HEK293 (cell line): Measurements from ENCODE around the gene ELMO1.

Source experiments
- CTCF ChIA-PET: fragments of 350-600 bp; formaldehyde crosslinking; extraction: SDS; loops from one replicate; lab custom pipeline; 2021; ENCODE audit warnings: antibody characterized with exemption; lab: Yijun Ruan, JAX
- POLR2A ChIA-PET: fragments of 300-600 bp; formaldehyde crosslinking; extraction: SDS; loops from one replicate; lab custom pipeline; 2020; ENCODE audit warnings: antibody characterized with exemption, inconsistent platforms; lab: Yijun Ruan, JAX
- H3K27ac ChIP-seq: fragments of 200-500 bp; sonication (Bioruptor generic); 2 replicates; pipeline ENCODE4 v1.5.1; 2014; ENCODE audit warnings: low read depth, low read length, control low read depth, inconsistent platforms; ENCODE audit errors: extremely low read depth
- H3K36me3 ChIP-seq, 2 experiments: fragments of 200-500 bp in 1 of 2; sonication (Bioruptor generic) in 1 of 2; 1 replicate in 1 of 2; 2 replicates in 1 of 2; pipeline ENCODE4 v1.5.1; 2014 to 2017; ENCODE audit warnings: inconsistent platforms in 2 of 2, low read length in 2 of 2; ENCODE audit not compliant: control insufficient read depth in 2 of 2, insufficient read depth in 1 of 2
- H3K4me1 ChIP-seq: fragments of 200-500 bp; sonication (Bioruptor generic); 2 replicates; pipeline ENCODE4 v1.5.1; 2014; ENCODE audit warnings: mild to moderate bottlenecking, low read length, inconsistent platforms; ENCODE audit not compliant: control insufficient read depth, insufficient read depth
- H3K4me3 ChIP-seq: 2 replicates; pipeline ENCODE4 v1.5.1; 2011; ENCODE audit warnings: low read depth, mild to moderate bottlenecking, control low read depth, low read length, moderate library complexity
- H3K9me3 ChIP-seq: fragments of 200-500 bp; sonication (Bioruptor generic); 2 replicates; pipeline ENCODE4 v1.5.1; 2014; ENCODE audit warnings: low read depth, low read length, inconsistent platforms; ENCODE audit not compliant: control insufficient read depth, insufficient read depth
- GFI1B ChIP-seq: fragments of 450-650 bp; formaldehyde crosslinking; IDR thresholded peaks from 2 replicates; pipeline ENCODE4 v1.5.1; 2016; ENCODE audit warnings: missing biosample characterization, missing genetic modification characterization
- KLF9 ChIP-seq: fragments of 450-650 bp; formaldehyde crosslinking; IDR thresholded peaks from 2 replicates; pipeline ENCODE4 v1.5.1; 2016; ENCODE audit warnings: missing biosample characterization, missing genetic modification characterization, low read depth
- MEIS1 ChIP-seq: sonication (generic); formaldehyde crosslinking; IDR thresholded peaks from 2 replicates; pipeline ENCODE4 v1.8.1; 2022; ENCODE audit warnings: missing genetic modification reagents, mild to moderate bottlenecking, borderline replicate concordance
- TRIM28 ChIP-seq: IDR thresholded peaks from 2 replicates; pipeline ENCODE4 v1.6.1; 2011; ENCODE audit warnings: low read length, control low read depth, borderline replicate concordance
- YY1 ChIP-seq: fragments of 450-650 bp; formaldehyde crosslinking; IDR thresholded peaks from 2 replicates; pipeline ENCODE4 v1.5.1; 2018; ENCODE audit warnings: missing biosample characterization, missing genetic modification characterization
- ZBTB10 ChIP-seq: fragments of 450-650 bp; formaldehyde crosslinking; IDR thresholded peaks from 2 replicates; pipeline ENCODE4 v1.5.1; 2016; ENCODE audit warnings: missing biosample characterization, missing genetic modification characterization
- ZEB2 ChIP-seq: fragments of 450-650 bp; formaldehyde crosslinking; IDR thresholded peaks from 2 replicates; pipeline ENCODE4 v1.5.1; 2016; ENCODE audit warnings: missing biosample characterization, missing genetic modification characterization
- ZFP37 ChIP-seq: fragments of 450-650 bp; formaldehyde crosslinking; IDR thresholded peaks from 2 replicates; pipeline ENCODE4 v1.5.1; 2016; ENCODE audit warnings: missing biosample characterization, missing genetic modification characterization
- ZNF157 ChIP-seq: fragments of 450-650 bp; formaldehyde crosslinking; IDR thresholded peaks from 2 replicates; pipeline ENCODE4 v1.5.1; 2016; ENCODE audit warnings: missing biosample characterization, missing genetic modification characterization
- ZNF16 ChIP-seq: fragments of 450-650 bp; formaldehyde crosslinking; IDR thresholded peaks from 2 replicates; pipeline ENCODE4 v1.5.1; 2016; ENCODE audit warnings: low read depth, missing biosample characterization, missing genetic modification characterization
- ZNF174 ChIP-seq: fragments of 450-650 bp; formaldehyde crosslinking; IDR thresholded peaks from 2 replicates; pipeline ENCODE4 v1.5.0; 2017; ENCODE audit warnings: missing biosample characterization, mild to moderate bottlenecking, missing genetic modification characterization
- ZNF19 ChIP-seq: fragments of 450-650 bp; formaldehyde crosslinking; IDR thresholded peaks from 2 replicates; pipeline ENCODE4; 2016; ENCODE audit warnings: missing biosample characterization, missing genetic modification characterization, low read depth
- ZNF280C ChIP-seq: fragments of 450-650 bp; formaldehyde crosslinking; IDR thresholded peaks from 2 replicates; pipeline ENCODE4 v1.5.1; 2016; ENCODE audit warnings: missing biosample characterization, missing genetic modification characterization
- ZNF292 ChIP-seq: fragments of 450-650 bp; formaldehyde crosslinking; IDR thresholded peaks from 2 replicates; pipeline ENCODE4 v1.5.1; 2016; ENCODE audit warnings: low read depth, missing biosample characterization, missing genetic modification characterization, borderline replicate concordance
- ZNF362 ChIP-seq: fragments of 450-650 bp; formaldehyde crosslinking; IDR thresholded peaks from 2 replicates; pipeline ENCODE4 v1.5.1; 2016; ENCODE audit warnings: missing biosample characterization, missing genetic modification characterization
- ZNF510 ChIP-seq: fragments of 450-650 bp; formaldehyde crosslinking; IDR thresholded peaks from 2 replicates; pipeline ENCODE4 v1.5.1; 2018; ENCODE audit warnings: mild to moderate bottlenecking, missing genetic modification characterization, missing biosample characterization; ENCODE audit not compliant: insufficient replicate concordance
- ZNF561 ChIP-seq: fragments of 450-650 bp; IDR thresholded peaks from 2 replicates; pipeline ENCODE4 v1.5.1; 2018; ENCODE audit warnings: missing biosample characterization, missing genetic modification characterization, borderline replicate concordance
- ZNF571 ChIP-seq: fragments of 450-650 bp; formaldehyde crosslinking; IDR thresholded peaks from 2 replicates; pipeline ENCODE4 v1.5.0; 2017; ENCODE audit warnings: missing biosample characterization, missing genetic modification characterization
- ZNF645 ChIP-seq: fragments of 450-650 bp; formaldehyde crosslinking; IDR thresholded peaks from 2 replicates; pipeline ENCODE4; 2016; ENCODE audit warnings: missing biosample characterization, missing genetic modification characterization
- ZNF660 ChIP-seq: fragments of 450-650 bp; IDR thresholded peaks from 2 replicates; pipeline ENCODE4 v1.5.1; 2018; ENCODE audit warnings: missing biosample characterization, mild to moderate bottlenecking, missing genetic modification characterization
- ZNF664 ChIP-seq: fragments of 450-650 bp; formaldehyde crosslinking; IDR thresholded peaks from 2 replicates; pipeline ENCODE4 v1.5.1; 2016; ENCODE audit warnings: missing biosample characterization, missing genetic modification characterization

ELMO1 gene

GRCh38 chr7:37357637-37357996 lies 91.0 kb downstream of the ELMO1 start:
- peaks cover 10% of the 10 kb centered on the region; the same call in 1 of the 2 replicates for H3K4me1 ChIP-seq
- H3K4me3 ChIP-seq: no peak overlapping the region
- ChIA-PET POLR2A (no interaction called here), CTCF (interaction anchor here (0.7 kb wide), 1 partner anchor 959 kb away, joined by 3 read pairs; no protein-coding TSS in a partner anchor)
- H3K27ac ChIP-seq: no peak overlapping the region
- TF ChIP-seq ZNF16 (tag by site-specific recombination) (no peak), ZEB2 (tag by site-specific recombination) (no peak)
- H3K36me3 ChIP-seq: no peaks in the 10 kb centered on the region
- no peaks in the 10 kb centered on the region for H3K9me3 ChIP-seq

GRCh38 chr7:37356911-37357636 lies 91.6 kb downstream of the ELMO1 start:
- Histone ChIP-seq H3K9me3 (no peaks in the 10 kb centered on the region), H3K4me3 (no peak overlapping the region), H3K4me1 (peaks cover 10% of the 10 kb centered on the region; the same call in 1 of the 2 replicates), H3K27ac (no peak overlapping the region), H3K36me3 (no peaks in the 10 kb centered on the region)
- ChIA-PET POLR2A (no interaction called here), CTCF (no interaction called here)
- TF ChIP-seq YY1 (tag by site-specific recombination) (no peak), GFI1B (no peak), ZBTB10 (tag by site-specific recombination) (no peak)

GRCh38 chr7:37354656-37355131 lies 94.0 kb downstream of the ELMO1 start:
- ChIA-PET POLR2A (no interaction called here), CTCF (interaction anchor here (1.2 to 2.0 kb wide), 2 partner anchors 70 to 141 kb away, joined by 3 to 9 read pairs; no protein-coding TSS in a partner anchor)
- Histone ChIP-seq H3K9me3 (no peaks in the 10 kb centered on the region), H3K36me3 (no peaks in the 10 kb centered on the region), H3K4me3 (no peak overlapping the region), H3K4me1 (peaks cover 3% of the 10 kb centered on the region; the same call in 1 of the 2 replicates), H3K27ac (no peak overlapping the region)
- no peak for TF ChIP-seq ZNF645
- TF ChIP-seq ZNF664: no peak
- no peak for TF ChIP-seq ZNF561 (tag by site-specific recombination)
- no peak for TF ChIP-seq ZNF292
- no peak for TF ChIP-seq KLF9 (tag by site-specific recombination)
- TF ChIP-seq ZNF362 (tag by site-specific recombination): no peak
- no peak for TF ChIP-seq ZNF157
- TF ChIP-seq ZNF280C (tag by site-specific recombination): no peak
- TF ChIP-seq ZNF174 (tag by site-specific recombination): no peak
- no peak for TF ChIP-seq ZNF510 (tag by site-specific recombination)
- no peak for TF ChIP-seq TRIM28
- TF ChIP-seq ZFP37 (tag by site-specific recombination): no peak
- no peak for TF ChIP-seq ZNF19 (tag by site-specific recombination)
- no peak for TF ChIP-seq MEIS1 (CRISPR knock-in tag)
- no peak for TF ChIP-seq ZNF571 (tag by site-specific recombination)
- no peak for TF ChIP-seq ZNF660
